Skeletal muscle satellite cell (primary cell): ENCODE results near the gene ATP9A.
A peak's percentile ranks its signal among the peaks of the same experiment; 100 is the strongest.
"Not testable (repeated sequence)": the region's sequence is repeated elsewhere in the genome, so short reads cannot be mapped to it uniquely, and the experiment has no call there.

Experiments
- H3K27me3 ChIP-seq: 2 replicates; pipeline ENCODE4 v1.7.0; 2013; ENCODE audit warnings: low read length; ENCODE audit not compliant: control insufficient read depth, insufficient read depth
- H3K36me3 ChIP-seq: 2 replicates; pipeline ENCODE4 v1.7.0; 2013; ENCODE audit warnings: mild to moderate bottlenecking, control low read depth, low read length; ENCODE audit not compliant: insufficient read depth
- H3K4me1 ChIP-seq: 2 replicates; pipeline ENCODE4 v1.7.0; 2013; ENCODE audit warnings: low read length; ENCODE audit not compliant: control insufficient read depth, insufficient read depth
- H3K4me2 ChIP-seq: 2 replicates; pipeline ENCODE4 v1.7.0; 2013; ENCODE audit warnings: mild to moderate bottlenecking, low read length
- H3K4me3 ChIP-seq: 2 replicates; pipeline ENCODE4 v1.7.0; 2013; ENCODE audit warnings: low read length
- H3K9ac ChIP-seq: 2 replicates; pipeline ENCODE4 v1.7.0; 2013; ENCODE audit warnings: mild to moderate bottlenecking, low read depth, low read length, moderate library complexity
- H3K9me3 ChIP-seq: replicated peaks from 2 replicates; pipeline ENCODE4 v1.7.0; 2013; ENCODE audit warnings: mild to moderate bottlenecking, control low read depth, low read length

Gene ATP9A

DNA sequence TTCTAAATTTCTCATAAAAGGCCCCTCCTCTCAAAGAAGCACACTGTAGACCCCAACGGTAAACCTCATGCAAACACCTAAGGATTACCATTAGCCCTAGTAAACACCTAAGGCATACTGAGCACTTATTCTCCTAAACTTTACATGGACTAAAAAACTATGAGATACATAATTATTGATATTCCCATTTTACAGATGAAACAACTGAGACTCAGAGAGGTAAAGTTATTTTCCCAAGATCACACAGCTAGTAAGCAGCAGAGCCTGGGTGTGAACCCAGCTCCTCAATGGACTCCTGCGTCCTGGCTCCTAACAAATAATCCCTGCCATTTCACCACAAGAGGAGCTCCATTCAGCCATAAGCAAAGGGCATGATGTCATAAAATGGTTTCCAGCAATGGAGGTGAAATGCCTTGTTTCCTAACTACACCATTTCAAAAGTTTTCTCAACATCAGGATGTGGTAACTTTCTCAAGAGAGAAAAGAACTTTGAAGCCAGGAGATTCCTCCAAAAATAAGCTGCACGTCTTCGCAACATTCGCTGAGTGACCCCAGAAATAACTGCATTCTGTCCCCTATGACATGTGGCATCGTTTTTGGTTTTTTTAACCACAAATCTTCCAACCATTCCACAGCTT lies 4.1 kb downstream of the ATP9A start:
- Histone ChIP-seq H3K27me3 (no peaks in the 10 kb centered on the region), H3K4me1 (peaks cover 5% of the 10 kb centered on the region), H3K4me3 (no peak overlapping the region), H3K4me2 (no peak overlapping the region), H3K9ac (no peak overlapping the region), H3K36me3 (no peaks in the 10 kb centered on the region), H3K9me3 (no peaks in the 10 kb centered on the region)

GRCh38 chr20:51760905-51761546 lies 7.2 kb downstream of the ATP9A start:
- no peak overlapping the region for H3K4me3 ChIP-seq
- no peaks in the 10 kb centered on the region for H3K36me3 ChIP-seq
- no peaks in the 10 kb centered on the region for H3K9me3 ChIP-seq
- no peaks in the 10 kb centered on the region for H3K27me3 ChIP-seq
- H3K4me1 ChIP-seq, result no peaks in the 10 kb centered on the region
- no peak overlapping the region for H3K4me2 ChIP-seq
- H3K9ac ChIP-seq, result no peak overlapping the region

GRCh38 chr20:51759769-51760510 lies 8.2 kb downstream of the ATP9A start:
- H3K9me3 ChIP-seq, result no peaks in the 10 kb centered on the region
- no peak overlapping the region for H3K9ac ChIP-seq
- no peaks in the 10 kb centered on the region for H3K4me1 ChIP-seq
- no peak overlapping the region for H3K4me2 ChIP-seq
- H3K36me3 ChIP-seq, result no peaks in the 10 kb centered on the region
- no peak overlapping the region for H3K4me3 ChIP-seq
- H3K27me3 ChIP-seq, result no peaks in the 10 kb centered on the region

- H3K4me2 ChIP-seq, result no peak overlapping the region
- no peaks in the 10 kb centered on the region for H3K27me3 ChIP-seq
- no peak overlapping the region for H3K9ac ChIP-seq
- H3K9me3 ChIP-seq, result no peaks in the 10 kb centered on the region
- H3K4me3 ChIP-seq, result no peak overlapping the region
- H3K36me3 ChIP-seq, result no peaks in the 10 kb centered on the region
- H3K4me1 ChIP-seq, result no peaks in the 10 kb centered on the region
These were observed 9.1 kb downstream of the ATP9A start for GRCh38 chr20:51758978-51759544.

GRCh38 chr20:51757226-51757625 lies 11.0 kb downstream of the ATP9A start:
- H3K4me3 ChIP-seq, result no peak overlapping the region
- H3K9me3 ChIP-seq, result no peaks in the 10 kb centered on the region
- no peaks in the 10 kb centered on the region for H3K36me3 ChIP-seq
- H3K9ac ChIP-seq, result no peak overlapping the region
- no peak overlapping the region for H3K4me2 ChIP-seq
- peaks cover 10% of the 10 kb centered on the region for H3K4me1 ChIP-seq
- H3K27me3 ChIP-seq, result no peaks in the 10 kb centered on the region

GRCh38 chr20:51756653-51757052 lies 11.5 kb downstream of the ATP9A start:
- Histone ChIP-seq H3K4me1 (peaks cover 16% of the 10 kb centered on the region), H3K9me3 (no peaks in the 10 kb centered on the region), H3K4me3 (no peak overlapping the region), H3K36me3 (no peaks in the 10 kb centered on the region), H3K27me3 (no peaks in the 10 kb centered on the region), H3K4me2 (no peak overlapping the region), H3K9ac (no peak overlapping the region)

DNA sequence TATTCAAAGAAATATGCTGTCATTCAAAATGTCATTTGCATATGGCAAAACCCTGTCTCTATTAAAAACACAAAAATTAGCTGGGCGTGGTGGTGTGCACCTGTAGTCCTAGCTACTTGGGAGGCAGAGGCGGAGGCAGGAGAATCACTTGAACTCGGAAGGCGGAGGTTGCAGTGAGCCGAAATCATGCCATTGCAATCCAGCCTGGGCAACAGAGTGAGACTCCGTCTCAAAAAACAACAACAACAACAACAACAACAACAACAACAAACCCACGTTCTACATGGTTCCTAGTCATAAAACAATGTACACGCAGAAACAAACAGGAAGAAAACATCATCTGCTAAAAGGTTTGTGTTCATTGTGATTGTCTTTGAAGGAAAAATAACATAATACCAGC lies 15.0 kb downstream of the ATP9A start:
- H3K4me1 ChIP-seq, result peaks cover 38% of the 10 kb centered on the region
- H3K4me3 ChIP-seq, H3K27me3 ChIP-seq, H3K36me3 ChIP-seq, H3K9me3 ChIP-seq, H3K4me2 ChIP-seq: not testable (repeated sequence)
- peak overlapping the region; percentile 71 for H3K9ac ChIP-seq

DNA sequence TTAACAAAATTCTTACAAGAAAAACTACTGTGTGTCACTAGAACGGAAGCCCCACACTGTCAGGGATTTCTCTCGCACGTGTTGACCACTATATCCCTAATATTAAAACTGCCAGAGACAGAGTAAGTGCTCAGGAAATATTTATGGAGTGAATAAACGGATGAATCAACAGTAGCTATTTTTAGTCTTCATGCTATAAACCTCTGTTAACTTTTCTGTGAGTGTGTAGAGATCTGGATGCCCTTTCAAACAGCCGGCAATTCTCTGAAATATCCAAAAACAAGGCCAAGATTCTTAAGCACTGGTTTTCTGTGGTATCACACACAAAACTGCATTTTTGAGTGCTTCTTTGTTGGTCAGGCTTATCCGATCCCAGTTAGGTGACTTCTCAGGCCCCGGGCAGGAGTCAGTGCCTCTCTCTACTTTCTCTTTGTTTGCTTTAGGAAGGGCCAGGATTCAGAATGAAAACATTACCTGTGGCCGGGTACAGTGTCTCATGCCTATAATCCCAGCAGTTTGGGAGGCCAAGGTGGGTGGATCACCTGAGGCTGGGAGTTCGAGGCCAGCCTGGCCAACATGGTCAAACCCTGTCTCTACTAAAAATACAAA lies 15.7 kb downstream of the ATP9A start:
- peaks cover 38% of the 10 kb centered on the region for H3K4me1 ChIP-seq

DNA sequence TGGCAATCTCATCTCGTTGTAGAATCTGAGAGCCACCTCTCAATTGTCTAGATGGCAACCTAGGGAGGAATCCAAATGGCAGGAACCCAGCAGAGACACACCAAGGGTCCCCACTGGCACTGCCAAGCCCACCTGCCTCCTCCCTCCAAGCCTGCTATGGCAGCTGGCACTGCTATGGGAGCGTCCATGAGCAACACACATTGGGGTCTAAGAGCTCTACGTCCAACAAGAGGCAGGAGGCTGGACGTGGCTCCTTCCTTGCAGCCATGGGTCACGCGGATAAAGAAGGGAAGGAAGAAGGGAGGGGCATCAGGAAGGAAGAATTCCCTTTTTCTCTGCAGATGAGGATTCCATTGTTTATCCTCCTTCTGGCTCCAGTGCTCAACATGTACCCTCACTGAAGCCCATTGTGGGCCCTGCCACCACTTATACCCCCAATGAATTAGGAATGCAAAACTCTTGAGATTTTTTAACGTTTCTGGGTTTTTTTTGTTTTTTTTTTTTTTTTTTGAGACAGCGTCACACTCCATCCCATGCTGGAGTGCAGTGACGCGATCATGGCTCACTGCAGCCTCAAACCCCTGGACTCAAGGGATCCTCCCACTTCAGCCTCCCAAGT lies 17.3 kb downstream of the ATP9A start:
- H3K4me3 ChIP-seq, result peak overlapping the region; percentile 24
- peak overlapping the region; percentile 64 for H3K4me2 ChIP-seq
- H3K9ac ChIP-seq, result peak overlapping the region; percentile 74

More for the DNA sequence above, 15.7 kb downstream of the ATP9A start:
- H3K9ac ChIP-seq, result peak overlapping the region; percentile 71
- peak overlapping the region; percentile 59 for H3K4me2 ChIP-seq
- no peaks in the 10 kb centered on the region for H3K27me3 ChIP-seq
- no peaks in the 10 kb centered on the region for H3K36me3 ChIP-seq
- H3K9me3 ChIP-seq, result no peaks in the 10 kb centered on the region
- peak overlapping the region; percentile 21 for H3K4me3 ChIP-seq

GRCh38 chr20:51750037-51750769 lies 18.0 kb downstream of the ATP9A start:
- Histone ChIP-seq H3K27me3 (no peaks in the 10 kb centered on the region), H3K4me2 (peak overlapping the region; percentile 64), H3K36me3 (no peaks in the 10 kb centered on the region), H3K4me1 (peaks cover 38% of the 10 kb centered on the region), H3K4me3 (no peak overlapping the region), H3K9ac (peak overlapping the region; percentile 74), H3K9me3 (no peaks in the 10 kb centered on the region)

More for the DNA sequence above, 17.3 kb downstream of the ATP9A start:
- Histone ChIP-seq H3K36me3 (no peaks in the 10 kb centered on the region), H3K27me3 (no peaks in the 10 kb centered on the region), H3K4me1 (peaks cover 38% of the 10 kb centered on the region), H3K9me3 (no peaks in the 10 kb centered on the region)
